ENCODE measurements around the gene SLC38A11. TPM values are rescaled to one million over a fixed set of nuclear protein-coding genes. Genes with fewer than 3 reads are reported as not detected.

The SLC38A11 gene
- total and polyA plus RNA-seq, 2 of the 13 experiments (the other 11 are each of a cell fraction or from before 2014, with no cell fraction given) = 14.0 to 14.3 TPM

DNA sequence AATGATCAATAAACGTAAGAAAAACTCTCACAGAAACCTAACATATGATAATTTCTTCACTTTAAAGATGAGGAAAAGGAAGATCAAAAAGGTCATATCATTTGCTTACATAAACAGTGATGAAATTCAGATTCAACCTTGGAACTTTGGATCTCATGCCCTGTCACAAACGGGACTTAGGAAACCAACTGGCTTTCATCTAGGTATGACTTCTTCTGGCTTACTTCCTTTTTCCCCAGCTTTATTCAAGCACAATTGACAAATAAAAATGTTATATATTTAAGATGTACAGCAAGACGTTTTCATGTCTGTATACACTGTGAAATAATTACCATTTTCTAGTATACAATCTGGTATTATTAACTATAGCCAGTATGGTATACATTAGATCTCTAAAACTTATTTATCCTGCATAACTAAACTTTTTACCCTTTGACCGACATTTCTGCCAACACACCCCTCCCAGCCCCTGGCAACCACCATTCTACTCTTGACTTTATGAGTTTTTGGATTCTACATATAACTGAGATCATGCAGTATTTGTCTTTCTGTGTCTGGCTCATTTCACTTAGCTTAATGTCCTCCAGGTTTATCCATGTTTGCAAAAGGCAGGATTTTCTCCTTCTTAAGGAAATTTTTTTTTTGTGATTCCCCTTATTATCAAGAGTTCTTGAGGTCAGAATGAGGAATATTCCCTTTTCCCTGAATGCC, 67.7 kb downstream of the SLC38A11 start (continued):
- TF ChIP-seq CENPX (CRISPR knock-in tag; IDR thresholded peaks at IDR 0.05) (no peak), FOXK2 (IDR thresholded peaks at IDR 0.05) (no peak), ZNF549 (CRISPR knock-in tag; IDR thresholded peaks at IDR 0.05) (no peak), SMAD3 (CRISPR knock-in tag; IDR thresholded peaks at IDR 0.05) (peak; percentile 91), ONECUT2 (CRISPR knock-in tag; IDR thresholded peaks at IDR 0.05) (peak; percentile 30; the same call in 1 of the 2 replicates), RARG (CRISPR knock-in tag; IDR thresholded peaks at IDR 0.05; ENCODE audit: low read depth) (no peak), GZF1 (CRISPR knock-in tag; IDR thresholded peaks at IDR 0.05) (no peak), ZFP36L2 (CRISPR knock-in tag; IDR thresholded peaks at IDR 0.05) (no peak), CBX1 (IDR thresholded peaks at IDR 0.05; ENCODE audit: low read depth) (no peak), GATAD2A (CRISPR knock-in tag; IDR thresholded peaks at IDR 0.05) (peak; percentile 99), ZFY (CRISPR knock-in tag; IDR thresholded peaks at IDR 0.05) (no peak), ARNTL (CRISPR knock-in tag; IDR thresholded peaks at IDR 0.05) (no peak), BHLHE40 (IDR thresholded peaks at IDR 0.05; ENCODE audit: low read length) (0 out of 2 replicates have a peak, but pooled peaks have one; percentile 55), ZNF30 (CRISPR knock-in tag; IDR thresholded peaks at IDR 0.05) (no peak), ZNF615 (CRISPR knock-in tag; IDR thresholded peaks at IDR 0.05; ENCODE audit: borderline replicate concordance) (no peak)
- TF ChIP-seq, protein P1, sequence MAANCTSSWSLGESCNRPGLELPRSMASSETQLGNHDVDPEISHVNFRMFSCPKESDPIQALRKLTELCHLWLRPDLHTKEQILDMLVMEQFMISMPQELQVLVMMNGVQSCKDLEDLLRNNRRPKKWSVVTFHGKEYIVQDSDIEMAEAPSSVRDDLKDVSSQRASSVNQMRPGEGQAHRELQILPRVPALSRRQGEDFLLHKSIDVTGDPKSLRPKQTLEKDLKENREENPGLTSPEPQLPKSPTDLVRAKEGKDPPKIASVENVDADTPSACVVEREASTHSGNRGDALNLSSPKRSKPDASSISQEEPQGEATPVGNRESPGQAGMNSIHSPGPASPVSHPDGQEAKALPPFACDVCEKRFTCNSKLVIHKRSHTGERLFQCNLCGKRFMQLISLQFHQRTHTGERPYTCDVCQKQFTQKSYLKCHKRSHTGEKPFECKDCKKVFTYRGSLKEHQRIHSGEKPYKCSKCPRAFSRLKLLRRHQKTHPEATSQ (CRISPR knock-in tag; IDR thresholded peaks at IDR 0.05; ENCODE audit: borderline replicate concordance) = peak; percentile 73; the same call in 1 of the 2 replicates
- TF ChIP-seq, protein P2, sequence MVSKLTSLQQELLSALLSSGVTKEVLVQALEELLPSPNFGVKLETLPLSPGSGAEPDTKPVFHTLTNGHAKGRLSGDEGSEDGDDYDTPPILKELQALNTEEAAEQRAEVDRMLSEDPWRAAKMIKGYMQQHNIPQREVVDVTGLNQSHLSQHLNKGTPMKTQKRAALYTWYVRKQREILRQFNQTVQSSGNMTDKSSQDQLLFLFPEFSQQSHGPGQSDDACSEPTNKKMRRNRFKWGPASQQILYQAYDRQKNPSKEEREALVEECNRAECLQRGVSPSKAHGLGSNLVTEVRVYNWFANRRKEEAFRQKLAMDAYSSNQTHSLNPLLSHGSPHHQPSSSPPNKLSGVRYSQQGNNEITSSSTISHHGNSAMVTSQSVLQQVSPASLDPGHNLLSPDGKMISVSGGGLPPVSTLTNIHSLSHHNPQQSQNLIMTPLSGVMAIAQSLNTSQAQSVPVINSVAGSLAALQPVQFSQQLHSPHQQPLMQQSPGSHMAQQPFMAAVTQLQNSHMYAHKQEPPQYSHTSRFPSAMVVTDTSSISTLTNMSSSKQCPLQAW (CRISPR knock-in tag; IDR thresholded peaks at IDR 0.05) = no peak
- TF ChIP-seq, protein P3, sequence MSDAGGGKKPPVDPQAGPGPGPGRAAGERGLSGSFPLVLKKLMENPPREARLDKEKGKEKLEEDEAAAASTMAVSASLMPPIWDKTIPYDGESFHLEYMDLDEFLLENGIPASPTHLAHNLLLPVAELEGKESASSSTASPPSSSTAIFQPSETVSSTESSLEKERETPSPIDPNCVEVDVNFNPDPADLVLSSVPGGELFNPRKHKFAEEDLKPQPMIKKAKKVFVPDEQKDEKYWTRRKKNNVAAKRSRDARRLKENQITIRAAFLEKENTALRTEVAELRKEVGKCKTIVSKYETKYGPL (CRISPR knock-in tag; IDR thresholded peaks at IDR 0.05) = no peak; the same call in 1 of the 2 replicates
- TF ChIP-seq, protein P4, sequence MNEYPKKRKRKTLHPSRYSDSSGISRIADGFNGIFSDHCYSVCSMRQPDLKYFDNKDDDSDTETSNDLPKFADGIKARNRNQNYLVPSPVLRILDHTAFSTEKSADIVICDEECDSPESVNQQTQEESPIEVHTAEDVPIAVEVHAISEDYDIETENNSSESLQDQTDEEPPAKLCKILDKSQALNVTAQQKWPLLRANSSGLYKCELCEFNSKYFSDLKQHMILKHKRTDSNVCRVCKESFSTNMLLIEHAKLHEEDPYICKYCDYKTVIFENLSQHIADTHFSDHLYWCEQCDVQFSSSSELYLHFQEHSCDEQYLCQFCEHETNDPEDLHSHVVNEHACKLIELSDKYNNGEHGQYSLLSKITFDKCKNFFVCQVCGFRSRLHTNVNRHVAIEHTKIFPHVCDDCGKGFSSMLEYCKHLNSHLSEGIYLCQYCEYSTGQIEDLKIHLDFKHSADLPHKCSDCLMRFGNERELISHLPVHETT (CRISPR knock-in tag; conservative IDR thresholded peaks at IDR 0.05) = no peak
- TF ChIP-seq, protein P5, sequence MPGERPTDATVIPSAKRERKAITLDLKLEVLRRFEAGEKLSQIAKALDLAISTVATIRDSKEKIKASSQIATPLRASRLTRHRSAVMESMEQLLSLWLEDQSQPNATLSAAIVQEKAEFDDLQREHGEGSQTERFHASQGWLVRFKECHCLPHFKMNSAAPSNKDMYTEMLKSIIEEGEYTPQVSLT (CRISPR knock-in tag; IDR thresholded peaks at IDR 0.05; ENCODE audit: borderline replicate concordance, low read depth) = no peak
- TF ChIP-seq, protein P6, sequence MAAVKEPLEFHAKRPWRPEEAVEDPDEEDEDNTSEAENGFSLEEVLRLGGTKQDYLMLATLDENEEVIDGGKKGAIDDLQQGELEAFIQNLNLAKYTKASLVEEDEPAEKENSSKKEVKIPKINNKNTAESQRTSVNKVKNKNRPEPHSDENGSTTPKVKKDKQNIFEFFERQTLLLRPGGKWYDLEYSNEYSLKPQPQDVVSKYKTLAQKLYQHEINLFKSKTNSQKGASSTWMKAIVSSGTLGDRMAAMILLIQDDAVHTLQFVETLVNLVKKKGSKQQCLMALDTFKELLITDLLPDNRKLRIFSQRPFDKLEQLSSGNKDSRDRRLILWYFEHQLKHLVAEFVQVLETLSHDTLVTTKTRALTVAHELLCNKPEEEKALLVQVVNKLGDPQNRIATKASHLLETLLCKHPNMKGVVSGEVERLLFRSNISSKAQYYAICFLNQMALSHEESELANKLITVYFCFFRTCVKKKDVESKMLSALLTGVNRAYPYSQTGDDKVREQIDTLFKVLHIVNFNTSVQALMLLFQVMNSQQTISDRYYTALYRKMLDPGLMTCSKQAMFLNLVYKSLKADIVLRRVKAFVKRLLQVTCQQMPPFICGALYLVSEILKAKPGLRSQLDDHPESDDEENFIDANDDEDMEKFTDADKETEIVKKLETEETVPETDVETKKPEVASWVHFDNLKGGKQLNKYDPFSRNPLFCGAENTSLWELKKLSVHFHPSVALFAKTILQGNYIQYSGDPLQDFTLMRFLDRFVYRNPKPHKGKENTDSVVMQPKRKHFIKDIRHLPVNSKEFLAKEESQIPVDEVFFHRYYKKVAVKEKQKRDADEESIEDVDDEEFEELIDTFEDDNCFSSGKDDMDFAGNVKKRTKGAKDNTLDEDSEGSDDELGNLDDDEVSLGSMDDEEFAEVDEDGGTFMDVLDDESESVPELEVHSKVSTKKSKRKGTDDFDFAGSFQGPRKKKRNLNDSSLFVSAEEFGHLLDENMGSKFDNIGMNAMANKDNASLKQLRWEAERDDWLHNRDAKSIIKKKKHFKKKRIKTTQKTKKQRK (IDR thresholded peaks at IDR 0.05; ENCODE audit: low read length) = no peak
- TF ChIP-seq, protein P7, sequence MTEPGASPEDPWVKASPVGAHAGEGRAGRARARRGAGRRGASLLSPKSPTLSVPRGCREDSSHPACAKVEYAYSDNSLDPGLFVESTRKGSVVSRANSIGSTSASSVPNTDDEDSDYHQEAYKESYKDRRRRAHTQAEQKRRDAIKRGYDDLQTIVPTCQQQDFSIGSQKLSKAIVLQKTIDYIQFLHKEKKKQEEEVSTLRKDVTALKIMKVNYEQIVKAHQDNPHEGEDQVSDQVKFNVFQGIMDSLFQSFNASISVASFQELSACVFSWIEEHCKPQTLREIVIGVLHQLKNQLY (CRISPR knock-in tag; IDR thresholded peaks at IDR 0.05) = peak; percentile 87

Data from HepG2 (cell line).